ENCODE measurements around the gene CD1E. TPM values are rescaled to one million over a fixed set of nuclear protein-coding genes. Genes with fewer than 3 reads are reported as not detected.

The CD1E gene
- total and polyA plus RNA-seq, 2 of the 13 experiments (the other 11 are each of a cell fraction or from before 2014, with no cell fraction given) = not detected

DNA sequence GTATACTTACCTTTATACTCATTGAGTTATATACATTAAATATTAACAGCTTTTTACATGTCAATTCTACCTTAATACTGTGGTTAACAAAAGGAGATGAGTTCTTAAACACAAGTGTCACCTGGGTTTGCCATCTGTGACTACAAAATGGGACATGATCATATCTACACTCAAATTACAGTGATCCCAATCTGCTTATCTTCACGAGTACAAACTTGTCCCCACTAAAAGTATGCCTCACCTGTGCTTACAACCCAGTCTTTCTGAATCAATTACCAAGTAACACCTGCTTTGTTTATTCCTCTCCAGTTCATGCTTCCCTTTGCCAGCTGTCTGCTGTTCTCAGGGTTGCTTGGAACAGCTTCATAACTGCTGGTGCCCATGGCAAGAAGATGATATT is 8.8 kb downstream of the CD1E start:
- no peaks in the 10 kb centered on the region for H4K20me1 ChIP-seq (ENCODE audit: insufficient read depth, low read length)
- H3K9ac ChIP-seq (ENCODE audit: insufficient read depth, low read depth, low read length) = no peak overlapping the region
- H3K4me3 ChIP-seq (replicated peaks in 1 of 3; ENCODE audit: insufficient read depth in 1 of 3, low read depth in 2 of 3, low read length in 3 of 3) = no peak overlapping the region
- H3K4me2 ChIP-seq (ENCODE audit: low read depth, low read length) = no peak overlapping the region
- intact Hi-C loops (cut with micrococcal nuclease; ENCODE audit: unreplicated experiment) (no loop called here), in situ Hi-C loops (cut with HindIII; ENCODE audit: extremely low pct_ligation_motif_present, low pct_unique_long_range_greater_than_20kb) (no loop called here)
- no peaks in the 10 kb centered on the region for H3K79me2 ChIP-seq (ENCODE audit: insufficient read depth, low read length)
- H3K36me3 ChIP-seq (replicated peaks in 1 of 2; ENCODE audit: control insufficient read depth in 1 of 2, insufficient read depth in 2 of 2, low read length in 2 of 2) = no peaks in the 10 kb centered on the region
- H2AFZ ChIP-seq (ENCODE audit: low read length) = no peak overlapping the region
- DNase-seq (ENCODE audit: low spot score) = no peak
- no TSS peak for BruUV-seq (replicated peaks)
- ATAC-seq = no peak
- no peak for FAIRE-seq
- H3K27me3 ChIP-seq (ENCODE audit: control insufficient read depth in 1 of 2, insufficient read depth in 2 of 2, low read length in 2 of 2) = no peaks in the 10 kb centered on the region
- no peak for TF ChIP-seq ELF4 (CRISPR knock-in tag; IDR thresholded peaks at IDR 0.05; ENCODE audit: borderline replicate concordance)
- no peak for TF ChIP-seq AKAP8 (CRISPR knock-in tag; IDR thresholded peaks at IDR 0.05)
- no peak for TF ChIP-seq SMAD3 (CRISPR knock-in tag; IDR thresholded peaks at IDR 0.05)
- TF ChIP-seq MED13 (CRISPR knock-in tag; IDR thresholded peaks at IDR 0.05) = no peak
- no peak for TF ChIP-seq ERF (CRISPR knock-in tag; IDR thresholded peaks at IDR 0.05)
- TF ChIP-seq GTF2F1 (IDR thresholded peaks at IDR 0.05; ENCODE audit: low read length) = no peak
- no peak for TF ChIP-seq FOXO1 (CRISPR knock-in tag; IDR thresholded peaks at IDR 0.05)
- no peak for TF ChIP-seq RARG (CRISPR knock-in tag; IDR thresholded peaks at IDR 0.05; ENCODE audit: low read depth)
- no peak for TF ChIP-seq ZKSCAN5 (CRISPR knock-in tag; IDR thresholded peaks at IDR 0.05)
- no peak for TF ChIP-seq MIER2 (CRISPR knock-in tag; IDR thresholded peaks at IDR 0.05)
- TF ChIP-seq, protein P1, sequence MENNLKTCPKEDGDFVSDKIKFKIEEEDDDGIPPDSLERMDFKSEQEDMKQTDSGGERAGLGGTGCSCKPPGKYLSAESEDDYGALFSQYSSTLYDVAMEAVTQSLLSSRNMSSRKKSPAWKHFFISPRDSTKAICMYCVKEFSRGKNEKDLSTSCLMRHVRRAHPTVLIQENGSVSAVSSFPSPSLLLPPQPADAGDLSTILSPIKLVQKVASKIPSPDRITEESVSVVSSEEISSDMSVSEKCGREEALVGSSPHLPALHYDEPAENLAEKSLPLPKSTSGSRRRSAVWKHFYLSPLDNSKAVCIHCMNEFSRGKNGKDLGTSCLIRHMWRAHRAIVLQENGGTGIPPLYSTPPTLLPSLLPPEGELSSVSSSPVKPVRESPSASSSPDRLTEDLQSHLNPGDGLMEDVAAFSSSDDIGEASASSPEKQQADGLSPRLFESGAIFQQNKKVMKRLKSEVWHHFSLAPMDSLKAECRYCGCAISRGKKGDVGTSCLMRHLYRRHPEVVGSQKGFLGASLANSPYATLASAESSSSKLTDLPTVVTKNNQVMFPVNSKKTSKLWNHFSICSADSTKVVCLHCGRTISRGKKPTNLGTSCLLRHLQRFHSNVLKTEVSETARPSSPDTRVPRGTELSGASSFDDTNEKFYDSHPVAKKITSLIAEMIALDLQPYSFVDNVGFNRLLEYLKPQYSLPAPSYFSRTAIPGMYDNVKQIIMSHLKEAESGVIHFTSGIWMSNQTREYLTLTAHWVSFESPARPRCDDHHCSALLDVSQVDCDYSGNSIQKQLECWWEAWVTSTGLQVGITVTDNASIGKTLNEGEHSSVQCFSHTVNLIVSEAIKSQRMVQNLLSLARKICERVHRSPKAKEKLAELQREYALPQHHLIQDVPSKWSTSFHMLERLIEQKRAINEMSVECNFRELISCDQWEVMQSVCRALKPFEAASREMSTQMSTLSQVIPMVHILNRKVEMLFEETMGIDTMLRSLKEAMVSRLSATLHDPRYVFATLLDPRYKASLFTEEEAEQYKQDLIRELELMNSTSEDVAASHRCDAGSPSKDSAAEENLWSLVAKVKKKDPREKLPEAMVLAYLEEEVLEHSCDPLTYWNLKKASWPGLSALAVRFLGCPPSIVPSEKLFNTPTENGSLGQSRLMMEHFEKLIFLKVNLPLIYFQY (CRISPR knock-in tag; IDR thresholded peaks at IDR 0.05; ENCODE audit: borderline replicate concordance) = no peak
- CTCF ChIA-PET (ENCODE audit: low intra/inter-chr PET ratio, low total read pairs) = no interaction called here
- H3K9me3 ChIP-seq (ENCODE audit: low read length) = peaks cover 71% of the 10 kb centered on the region
- no peaks in the 10 kb centered on the region for H3K4me1 ChIP-seq (ENCODE audit: insufficient read depth, low read length)
- POLR2A ChIA-PET = no interaction called here
- H3K27ac ChIP-seq (ENCODE audit: extremely low read length, insufficient read depth, low read length) = no peak overlapping the region
- 6% methylated on average over 1 of the region's 1 CpG for WGBS (ENCODE audit: low lambda C conversion rate)
